Measurements from ENCODE around the gene SLC9A7.
"Not testable (repeated sequence)": the region's sequence is repeated elsewhere in the genome, so short reads cannot be mapped to it uniquely, and the experiment has no call there.

SLC9A7 gene

DNA sequence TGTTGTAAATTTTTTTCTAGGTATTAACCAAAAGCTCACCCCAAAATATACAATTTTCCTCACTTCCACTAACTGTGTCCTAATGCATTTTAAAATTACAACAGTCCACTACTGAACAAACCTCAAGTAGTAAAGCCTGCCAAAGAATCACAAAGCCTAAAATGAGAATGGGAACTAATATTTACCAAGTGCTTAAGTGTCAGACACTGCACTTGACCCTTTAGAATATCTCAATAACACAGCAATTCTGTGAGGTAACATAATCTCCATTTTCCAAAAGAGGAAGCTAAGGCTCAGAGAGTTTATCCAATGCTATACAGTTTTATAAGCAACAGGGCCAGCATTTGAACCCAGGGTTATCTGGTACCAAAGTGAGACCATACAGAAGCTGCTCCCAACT, 4.9 kb downstream of the SLC9A7 start:
- no peak for DNase-seq (ENCODE audit: low spot score)

DNA sequence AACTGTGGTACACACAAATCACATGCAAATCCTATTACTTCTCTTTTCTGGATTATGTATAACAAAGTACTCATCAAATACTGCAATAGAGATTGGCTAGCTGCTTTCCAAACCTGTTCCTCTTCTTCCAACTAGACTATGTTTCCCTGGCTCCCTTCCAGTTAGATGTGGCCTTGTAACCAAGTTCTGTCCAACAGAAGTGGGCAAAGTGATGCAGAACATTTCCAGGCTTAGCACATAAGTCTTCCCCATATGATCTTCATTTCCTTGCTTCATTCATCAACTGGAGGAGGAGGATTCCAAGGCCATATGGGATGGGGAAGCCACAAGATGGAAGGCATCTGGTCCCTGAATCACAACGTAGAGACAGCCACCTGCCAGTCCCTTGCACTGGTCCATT, 8.0 kb downstream of the SLC9A7 start:
- DNase-seq (ENCODE audit: low spot score) = no peak

DNA sequence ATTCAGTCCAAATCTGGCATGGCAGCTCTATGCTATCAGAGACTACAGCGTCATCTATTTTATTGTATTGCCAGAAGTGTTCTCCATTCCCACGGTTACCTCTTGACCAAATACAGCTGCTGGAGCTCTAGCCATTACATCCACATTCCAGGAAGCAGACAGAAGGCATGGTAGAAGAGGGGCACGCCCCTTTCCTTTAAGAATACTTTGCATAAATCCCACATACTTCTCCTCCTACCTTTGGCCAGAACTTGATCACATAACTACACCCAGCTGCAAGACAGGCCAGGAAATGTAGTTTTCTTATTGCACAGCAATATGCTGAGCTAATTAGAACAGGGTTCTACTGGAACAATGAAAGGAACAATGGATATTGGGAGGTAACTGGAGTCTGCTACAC, 14.9 kb downstream of the SLC9A7 start:
- DNase-seq (ENCODE audit: low spot score) = no peak

DNA sequence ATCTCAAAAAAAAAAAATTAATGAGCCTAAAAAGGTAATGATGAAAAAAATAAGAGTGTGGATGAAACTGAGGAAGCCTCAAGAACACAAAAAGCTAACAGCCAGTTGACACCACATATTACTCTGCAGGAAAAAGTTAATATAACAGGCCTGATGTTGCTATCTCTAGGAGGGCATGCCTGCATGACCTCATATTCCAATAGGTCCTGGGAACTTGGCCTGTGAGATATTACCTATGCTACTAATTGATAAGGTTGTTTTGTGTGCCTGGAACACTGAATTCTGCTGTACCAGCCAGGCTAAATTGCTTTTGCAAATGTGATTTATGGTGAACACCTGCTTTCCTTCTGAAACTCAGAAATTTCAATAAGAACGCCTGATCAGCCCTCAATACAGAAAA, 15.9 kb downstream of the SLC9A7 start:
- no peak for DNase-seq (ENCODE audit: low spot score)

DNA sequence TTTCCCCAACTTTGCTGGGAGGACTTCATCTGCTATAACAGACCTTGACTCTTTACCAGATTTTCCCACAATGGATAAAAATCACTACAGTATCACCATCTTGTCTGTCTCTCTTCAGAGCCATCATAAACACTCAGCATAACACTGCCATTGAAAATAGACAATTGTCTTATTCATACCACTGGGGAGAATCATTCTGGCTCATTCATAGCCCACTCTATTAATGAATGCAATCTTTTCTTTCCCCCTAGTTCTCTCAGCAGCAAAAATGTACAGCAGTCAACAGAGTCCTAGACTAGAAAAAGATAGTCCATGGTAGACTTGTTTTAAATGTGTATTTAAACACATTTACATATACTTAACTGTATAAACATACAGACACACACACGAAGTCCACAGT, 19.2 kb downstream of the SLC9A7 start:
- no peak for DNase-seq (ENCODE audit: low spot score)

DNA sequence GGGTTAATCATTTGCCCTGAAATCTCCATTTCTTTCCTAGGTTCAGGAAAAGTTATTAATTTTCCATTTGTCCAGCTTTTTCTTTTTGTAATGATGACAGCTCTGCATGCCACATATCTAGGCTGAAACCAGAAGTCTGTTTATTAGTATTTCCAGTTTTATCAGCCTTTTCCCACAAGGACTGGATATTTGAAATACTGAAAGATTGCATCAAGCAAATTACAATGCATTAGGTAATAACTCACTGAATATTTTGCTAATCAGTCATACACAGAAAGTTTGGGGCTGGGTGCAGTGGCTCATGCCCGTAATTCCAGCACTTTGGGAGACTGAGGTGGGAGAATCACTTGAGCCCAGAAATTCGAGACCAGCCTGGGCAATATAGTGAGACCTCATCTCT, 21.5 kb downstream of the SLC9A7 start:
- DNase-seq (ENCODE audit: low spot score) = no peak

DNA sequence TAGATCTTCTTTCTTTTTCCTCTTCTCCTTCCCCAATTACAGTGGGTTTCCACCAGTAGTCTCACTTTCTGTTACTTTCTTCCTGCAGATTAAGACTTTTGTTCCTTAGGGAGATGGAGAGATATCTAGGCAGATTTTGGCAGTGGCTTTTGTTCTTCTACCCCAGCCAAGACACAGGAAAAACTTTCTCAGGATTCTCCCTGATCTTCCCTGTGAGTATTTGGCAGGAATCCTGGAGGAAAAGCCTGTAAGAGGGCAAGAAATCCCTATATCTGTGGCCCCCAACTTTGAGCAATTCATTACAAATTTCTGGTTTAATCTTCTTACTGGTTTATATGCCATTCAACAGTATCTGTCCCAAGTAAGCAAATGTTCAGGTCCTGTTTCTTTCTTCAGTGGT, 21.9 kb downstream of the SLC9A7 start:
- no peak for DNase-seq (ENCODE audit: low spot score)

DNA sequence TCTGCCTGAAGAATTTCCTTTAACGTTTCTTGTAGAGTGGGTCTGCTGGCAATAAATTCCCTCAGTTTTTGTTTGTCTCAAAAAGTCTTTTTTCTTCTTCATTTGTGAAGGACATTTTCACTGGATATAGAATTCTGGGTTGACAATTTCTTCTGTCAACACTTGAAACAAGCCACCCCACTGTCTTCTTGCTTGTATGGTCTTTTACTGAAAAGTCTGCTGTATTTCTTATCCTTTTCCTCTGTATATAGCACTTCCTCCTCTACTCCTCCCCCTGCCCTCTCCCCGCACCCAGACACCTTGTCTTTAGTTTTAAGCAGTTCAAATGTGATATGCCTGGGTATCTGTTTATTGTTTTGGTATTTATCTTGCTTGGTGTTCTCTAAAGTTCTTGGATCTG, 23.3 kb downstream of the SLC9A7 start:
- DNase-seq (ENCODE audit: low spot score) = no peak

DNA sequence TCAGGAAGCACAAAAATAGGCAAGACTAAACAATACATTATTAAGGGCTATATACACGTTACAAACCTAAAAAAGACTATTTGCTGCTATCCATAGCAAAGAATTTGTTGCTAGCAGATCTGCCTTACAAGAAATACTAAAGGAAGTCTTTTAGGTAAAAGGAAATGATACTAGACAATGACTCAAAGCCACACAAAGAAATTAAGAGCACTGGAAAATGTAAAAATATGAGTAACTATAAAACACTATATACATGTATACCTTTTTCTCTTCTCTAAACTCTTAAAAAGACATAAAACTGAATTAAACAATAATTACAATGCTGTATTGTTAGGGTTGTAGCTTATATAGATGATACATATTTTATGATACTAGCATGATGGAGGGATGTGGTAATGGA, 25.7 kb downstream of the SLC9A7 start:
- DNase-seq (ENCODE audit: low spot score) = no peak

DNA sequence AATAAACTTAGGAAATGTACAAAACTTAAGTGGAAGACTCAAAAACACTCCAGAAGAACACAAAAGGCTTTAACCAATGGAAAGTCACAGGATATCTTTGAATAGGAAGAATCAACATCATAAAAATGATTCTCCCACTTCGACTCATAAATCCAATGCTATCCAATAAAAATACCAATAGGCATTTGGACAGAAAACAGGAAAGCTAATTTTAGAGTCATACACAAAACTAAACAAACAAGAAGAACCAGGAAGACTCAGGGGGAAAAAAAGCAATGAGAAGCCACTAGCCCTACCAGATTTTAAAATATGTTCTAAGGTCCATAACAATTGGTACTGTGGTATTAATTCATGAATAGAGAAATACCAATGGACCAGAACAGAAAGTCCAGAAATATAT, 28.2 kb downstream of the SLC9A7 start:
- DNase-seq (ENCODE audit: low spot score) = no peak

DNA sequence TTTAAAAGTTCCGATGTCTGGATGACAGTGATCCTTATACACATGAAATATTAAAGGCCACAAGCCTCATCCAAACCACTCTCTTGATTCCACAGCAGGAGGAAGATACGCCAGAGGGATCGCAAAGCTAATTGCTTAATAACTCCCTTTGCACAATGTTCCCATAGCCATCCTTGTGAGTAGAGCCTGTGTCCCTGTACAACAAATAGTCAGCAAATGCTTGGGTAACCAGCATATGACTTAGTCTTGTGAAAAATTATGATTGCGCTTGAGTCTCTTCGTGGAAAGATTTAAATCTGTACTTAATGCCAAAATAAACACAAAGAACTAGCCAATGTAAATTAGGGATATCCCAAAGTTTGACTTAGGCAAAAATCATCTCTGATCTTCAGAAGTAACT, 31.5 kb downstream of the SLC9A7 start:
- no peak for DNase-seq (ENCODE audit: low spot score)

DNA sequence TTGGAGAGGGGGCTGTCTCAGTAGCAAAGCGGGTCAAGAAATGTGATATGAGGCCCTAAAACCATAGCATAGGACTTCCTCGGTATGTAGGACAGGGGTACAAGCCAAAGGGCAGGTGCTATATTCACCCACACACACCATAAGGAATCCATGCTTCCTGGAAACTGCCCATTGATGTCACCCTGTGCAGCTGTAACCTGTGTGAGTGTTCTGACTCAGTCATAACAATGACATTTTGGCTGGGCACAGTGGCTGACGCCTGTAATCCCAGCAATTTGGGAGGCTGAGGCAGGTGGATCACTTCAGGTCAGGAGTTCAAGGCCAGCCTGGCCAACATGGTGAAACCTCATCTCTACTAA, 35.4 kb downstream of the SLC9A7 start:
- DNase-seq (ENCODE audit: low spot score) = not testable (repeated sequence)

DNA sequence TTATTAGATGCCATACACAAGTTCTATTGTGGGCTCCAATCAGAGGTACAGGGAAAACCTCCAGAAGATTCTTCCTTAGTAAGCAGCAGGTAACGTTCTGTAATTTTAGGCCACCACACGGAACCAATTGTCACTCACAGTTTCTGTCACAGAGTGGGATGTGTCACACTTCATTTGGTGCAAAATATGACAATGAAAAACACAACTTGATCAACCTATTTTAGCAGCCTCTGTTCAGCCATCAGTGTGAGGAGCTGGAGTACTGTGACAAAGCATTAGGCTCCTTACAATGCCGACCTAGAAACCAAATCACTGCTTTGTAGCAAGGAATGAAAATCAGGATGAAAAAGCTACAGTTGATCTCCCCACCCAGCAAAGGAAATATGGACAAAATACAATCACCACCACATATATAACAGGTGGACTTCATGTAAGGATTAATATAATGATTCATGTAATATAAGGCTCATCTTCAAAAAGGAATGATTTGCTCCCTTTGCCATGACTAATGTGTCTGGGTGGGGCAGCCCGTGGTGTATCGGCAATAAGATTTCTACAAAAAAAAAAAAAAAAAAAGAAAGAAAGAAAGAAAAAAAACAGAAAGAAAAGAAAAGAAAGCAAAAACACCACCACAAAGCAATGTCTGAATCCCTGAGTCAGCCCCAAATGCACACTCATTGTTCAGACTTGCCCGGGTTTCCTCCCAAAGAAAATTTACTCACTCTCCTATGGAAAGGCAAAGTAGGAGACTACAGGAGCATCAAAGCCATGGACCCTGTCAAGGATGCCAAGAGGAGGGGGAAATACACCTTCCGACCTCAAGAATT, 36.0 kb downstream of the SLC9A7 start:
- DNase-seq (ENCODE audit: low spot score) = no peak

DNA sequence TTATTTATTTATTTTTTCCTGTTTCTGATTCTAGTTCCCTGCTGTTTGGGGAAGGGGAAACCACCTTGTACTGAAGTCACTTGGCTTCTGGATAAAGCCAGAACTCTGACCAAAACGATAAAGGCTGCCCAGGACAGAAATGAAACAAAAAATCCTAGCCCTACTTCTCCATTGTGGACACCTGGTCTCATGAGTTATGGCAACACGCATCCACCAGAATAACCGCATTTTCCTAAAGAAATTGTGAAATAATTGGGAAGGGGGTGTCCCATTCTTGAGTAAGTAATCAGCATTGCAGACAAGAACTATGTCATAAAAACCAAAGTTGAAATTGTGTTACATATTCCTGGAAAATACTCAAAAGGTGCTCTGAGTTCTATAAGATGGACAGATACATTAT, 42.1 kb downstream of the SLC9A7 start:
- no peak for DNase-seq (ENCODE audit: low spot score)

DNA sequence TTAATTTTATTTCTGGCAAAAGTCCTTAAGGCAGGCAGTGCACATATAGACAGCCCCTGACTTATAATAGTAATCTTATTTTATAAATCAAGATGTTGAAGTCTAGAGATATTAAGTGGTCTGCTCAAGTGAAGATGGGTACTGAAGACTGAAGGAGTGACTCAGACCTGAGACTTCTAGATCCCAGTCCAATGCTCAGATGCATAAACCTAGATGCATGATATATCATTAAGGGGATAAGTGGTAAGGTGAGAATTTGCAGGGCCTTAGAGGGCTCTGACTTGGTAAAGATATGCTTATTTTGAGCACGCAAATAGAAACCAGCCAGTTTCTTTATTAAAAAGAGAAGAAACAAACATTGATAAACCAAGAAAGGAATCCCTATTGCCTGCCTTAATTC, 42.9 kb downstream of the SLC9A7 start:
- no peak for DNase-seq (ENCODE audit: low spot score)

DNA sequence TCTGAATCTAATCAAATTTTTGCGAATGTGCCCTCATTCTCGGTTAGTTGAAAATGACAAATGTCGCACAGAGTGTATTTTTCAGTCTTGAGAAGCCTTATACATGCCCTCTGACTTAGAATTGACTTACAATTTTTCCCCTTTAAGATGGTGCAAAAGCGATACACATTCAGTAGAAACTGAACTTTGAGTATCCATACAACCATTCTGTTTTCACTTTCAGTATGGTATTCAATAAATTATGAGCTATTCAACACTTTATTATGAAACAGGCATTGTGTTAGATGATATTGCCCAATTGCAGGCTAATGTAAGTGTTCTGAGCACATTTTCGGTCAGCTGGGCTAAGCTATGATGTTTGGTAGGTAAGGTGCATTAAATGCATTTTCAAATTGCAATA, 43.4 kb downstream of the SLC9A7 start:
- no peak for DNase-seq (ENCODE audit: low spot score)

DNA sequence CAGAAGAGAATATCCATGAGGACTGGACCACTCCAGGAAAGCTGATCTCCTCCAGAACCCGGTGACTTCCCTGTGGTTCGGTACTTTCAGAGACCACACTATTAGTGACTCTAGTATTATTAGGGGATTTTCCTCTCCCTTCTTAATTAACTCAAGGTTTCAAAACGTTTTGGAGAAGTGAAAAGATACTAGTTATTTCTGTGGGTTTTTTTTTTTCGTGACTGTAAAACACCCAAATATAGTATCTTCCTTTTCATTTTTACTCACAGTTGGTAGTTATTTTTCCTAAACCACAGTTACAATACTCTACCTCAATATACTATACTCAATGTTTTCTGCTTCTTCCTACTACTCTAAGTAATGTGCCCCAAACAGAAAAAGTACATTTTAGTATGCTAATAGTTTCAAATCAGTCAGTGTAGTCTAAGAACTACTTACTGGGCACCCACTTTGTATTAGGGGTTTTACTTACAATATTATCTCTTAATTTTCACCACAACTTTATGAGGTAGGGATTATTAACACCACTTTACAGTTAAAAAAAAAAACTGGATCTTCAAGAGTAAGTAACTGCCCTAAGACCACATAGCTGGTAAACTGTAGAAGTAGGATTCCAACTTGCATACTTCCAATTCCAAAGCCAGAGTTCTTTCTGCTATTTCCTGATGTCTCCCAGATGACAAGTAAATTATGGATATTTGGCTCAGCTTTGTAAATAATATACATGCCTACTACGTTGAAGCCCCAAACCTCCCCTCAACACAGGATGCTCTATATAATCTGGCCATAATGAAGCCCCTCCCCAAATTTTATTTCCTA, 45.0 kb downstream of the SLC9A7 start:
- no peak for DNase-seq (ENCODE audit: low spot score)

DNA sequence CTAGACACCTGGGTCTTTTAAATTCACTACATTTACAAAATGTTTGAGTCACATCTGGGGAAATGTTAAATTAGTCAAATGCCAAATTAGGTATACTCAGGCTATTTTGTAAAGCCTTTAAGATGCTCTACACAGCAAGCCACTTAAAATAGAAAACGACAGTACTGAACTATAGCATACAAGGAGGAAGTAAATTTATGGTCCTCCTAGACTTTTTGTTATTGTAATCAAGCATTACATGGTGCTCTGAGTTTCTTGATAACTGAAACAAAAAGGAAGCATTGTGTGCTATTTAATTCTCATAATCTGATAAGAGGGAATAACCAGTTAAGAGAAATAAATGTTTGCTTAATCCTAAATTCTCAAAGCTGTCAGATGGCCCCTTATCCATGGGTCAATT, 46.2 kb downstream of the SLC9A7 start:
- DNase-seq (ENCODE audit: low spot score) = no peak

DNA sequence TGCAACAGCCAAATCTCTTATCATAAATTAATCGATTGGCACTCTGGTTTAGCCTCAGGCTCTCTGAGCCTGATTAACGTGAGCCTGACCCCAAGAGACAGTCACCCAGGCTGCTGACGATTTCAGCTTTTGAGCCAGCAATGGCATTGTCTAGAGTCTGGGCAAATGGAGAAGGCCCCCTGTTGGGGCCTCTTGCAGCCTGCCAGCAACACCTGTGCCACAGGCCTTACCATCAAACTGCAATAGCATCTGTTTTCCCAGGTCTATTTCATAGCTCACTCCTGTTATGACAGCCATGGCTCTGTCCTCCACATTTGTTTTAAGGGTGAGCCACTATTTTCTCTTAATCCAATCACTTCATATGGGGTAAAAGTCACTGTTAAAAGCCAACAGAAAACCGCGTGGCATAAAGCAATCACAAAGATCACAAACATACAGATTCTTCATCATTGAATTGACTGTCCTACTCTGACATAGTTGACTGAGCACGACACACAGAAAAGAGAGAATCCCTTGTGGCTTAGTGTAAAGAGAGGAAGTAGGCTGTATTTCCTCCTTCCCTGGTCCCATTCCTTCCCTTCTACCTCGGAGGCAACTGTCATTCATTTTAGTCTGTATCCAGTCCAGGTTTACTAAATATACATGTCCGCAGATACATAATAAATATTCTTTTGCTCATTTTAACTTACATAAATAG, 47.8 kb downstream of the SLC9A7 start:
- DNase-seq (ENCODE audit: low spot score) = no peak

DNA sequence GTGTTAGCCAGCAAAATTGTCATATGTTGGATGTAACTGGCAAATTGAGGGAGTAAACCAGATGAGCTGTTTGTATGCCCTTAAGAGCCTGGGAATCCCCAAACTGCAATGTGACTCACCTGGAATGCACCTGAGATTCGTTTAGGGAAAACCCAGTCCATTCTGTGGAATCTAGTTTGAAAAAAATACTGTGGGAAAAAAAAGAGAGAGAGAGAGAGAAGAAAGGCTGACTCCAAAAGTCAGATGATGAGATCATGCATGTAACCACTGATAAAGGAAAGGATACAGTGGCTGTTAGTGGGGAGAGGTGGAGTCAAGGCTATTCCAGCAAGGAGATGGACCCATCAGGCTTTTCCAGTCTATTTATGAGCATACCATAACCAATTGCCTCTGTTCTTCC, 48.5 kb downstream of the SLC9A7 start:
- DNase-seq (ENCODE audit: low spot score) = no peak

DNA sequence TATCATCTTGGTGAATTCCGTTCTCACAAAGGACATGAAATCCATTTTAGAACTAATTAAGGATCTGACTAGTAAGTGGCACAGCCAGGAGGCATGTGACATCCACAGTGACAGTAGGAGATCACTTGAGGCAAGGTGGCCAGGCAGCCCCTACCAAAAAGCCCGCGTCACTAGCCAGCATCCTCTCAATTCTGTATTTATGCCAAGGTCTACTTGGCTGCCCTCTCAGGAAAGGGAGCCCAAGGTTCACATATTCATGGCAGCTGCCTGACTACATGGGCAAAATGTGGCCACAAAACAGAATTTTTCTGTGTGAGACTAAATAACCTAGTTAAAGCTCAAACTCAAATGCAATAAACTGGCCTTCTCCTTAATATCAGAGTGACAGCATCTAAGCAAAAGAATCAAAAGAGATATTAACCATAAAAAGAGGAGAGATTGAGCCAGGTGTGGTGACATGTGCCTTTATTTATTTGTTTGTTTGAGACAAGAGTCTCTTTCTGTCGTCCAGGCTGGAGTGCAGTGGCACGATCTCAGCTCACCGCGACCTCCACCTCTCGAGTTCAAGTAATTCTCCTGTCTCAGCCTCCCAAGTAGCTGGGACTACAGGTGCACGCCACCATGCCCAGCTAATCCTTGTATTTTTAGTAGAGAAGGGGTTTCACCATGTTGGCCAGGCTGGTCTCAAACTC, 51.5 kb downstream of the SLC9A7 start:
- DNase-seq (ENCODE audit: low spot score) = no peak

DNA sequence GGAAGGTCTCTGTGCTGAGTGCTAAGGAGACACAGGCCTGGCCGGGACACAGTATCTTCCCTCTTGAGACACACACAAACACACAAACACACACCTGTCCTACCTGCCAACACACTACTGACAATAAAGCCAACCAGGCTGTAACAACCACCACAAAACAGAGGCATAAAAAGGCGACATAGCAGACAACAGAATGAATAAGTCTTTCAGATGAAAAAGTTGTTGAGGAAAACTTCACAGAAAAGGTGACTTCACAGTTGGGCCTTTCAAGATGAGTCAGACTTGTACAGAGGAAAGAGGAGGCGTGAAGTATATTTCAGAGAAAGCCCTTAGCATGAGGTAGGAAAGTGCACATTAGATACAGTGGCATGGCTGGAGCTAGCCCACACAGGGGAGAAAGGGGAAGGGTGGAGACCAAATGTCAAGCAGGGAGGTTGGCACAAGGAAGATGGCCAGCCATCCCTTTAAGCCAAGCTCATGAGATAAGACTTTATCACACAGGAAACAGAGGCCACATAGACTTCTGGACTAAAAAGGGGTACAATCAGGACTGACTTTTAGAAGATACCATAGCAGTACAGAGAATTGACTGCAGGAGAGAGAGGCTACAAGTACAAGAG, 54.0 kb downstream of the SLC9A7 start:
- no peak for DNase-seq (ENCODE audit: low spot score)

Data from CD4-positive, alpha-beta T cell treated with Interleukin-6 at 100 ng/mL for 8 hours (primary cell).